IMR-90 (cell line): ENCODE data around the gene RPL27A. TPM values are rescaled to one million over a fixed set of nuclear protein-coding genes. Genes with fewer than 3 reads are reported as not detected.

ENCODE experiments used
- ATAC-seq: fragments of 200-7000 bp; cut with Tn5 transposase; 2 replicates; pipeline ENCODE4 v1.9.1; 2020; ENCODE audit warnings: low read depth, mild to moderate bottlenecking, moderate library complexity
- BruUV-seq: library from RNA; stranded (reverse); fragments of 400-500 nt; replicated peaks from 2 replicates; lab custom pipeline; 2021; lab: Mats Ljungman, UMichigan
- CTCF ChIA-PET: fragments of 300-600 bp; formaldehyde crosslinking; extraction: SDS; loops from one replicate; lab custom pipeline; 2021; ENCODE audit warnings: antibody characterized with exemption; lab: Yijun Ruan, JAX
- POLR2A ChIA-PET: fragments of 300-600 bp; sonication (Branson Sonifier 250); formaldehyde crosslinking; loops from one replicate; lab custom pipeline; 2022; ENCODE audit warnings: antibody characterized with exemption; ENCODE audit not compliant: unreplicated experiment; lab: Charles Lee
- DNase-seq: peaks from one replicate; pipeline ENCODE4 v3.0.0; 2013
- H2AFZ ChIP-seq: replicated peaks from 2 replicates; pipeline ENCODE3; 2013; ENCODE audit warnings: low read length, mild to moderate bottlenecking; ENCODE audit not compliant: poor library complexity
- H2AK5ac ChIP-seq: 2 replicates; pipeline ENCODE4 v1.6.1; 2013; ENCODE audit warnings: low read depth, low read length, inconsistent platforms
- H2AK9ac ChIP-seq: replicated peaks from 2 replicates; pipeline ENCODE3; 2013; ENCODE audit warnings: mild to moderate bottlenecking, low read depth, low read length, moderate library complexity; ENCODE audit not compliant: poor library complexity
- H2BK120ac ChIP-seq: 2 replicates; pipeline ENCODE4 v1.6.1; 2013; ENCODE audit warnings: low read depth, low read length, inconsistent platforms
- H2BK15ac ChIP-seq: 3 replicates; pipeline ENCODE4 v1.6.1; 2013; ENCODE audit warnings: low read depth, low read length, inconsistent platforms
- H2BK20ac ChIP-seq: 2 replicates; pipeline ENCODE4 v1.6.1; 2013; ENCODE audit warnings: low read depth, mild to moderate bottlenecking, inconsistent platforms, low read length, moderate library complexity
- H2BK5ac ChIP-seq: 2 replicates; pipeline ENCODE4 v1.6.1; 2013; ENCODE audit warnings: mild to moderate bottlenecking, low read depth, low read length, inconsistent platforms; ENCODE audit not compliant: poor library complexity, severe bottlenecking
- H3K14ac ChIP-seq: replicated peaks from 2 replicates; pipeline ENCODE4 v1.6.1; 2013; ENCODE audit warnings: low read depth, low read length, inconsistent platforms
- H3K18ac ChIP-seq: 2 replicates; pipeline ENCODE4 v1.6.1; 2013; ENCODE audit warnings: low read depth, low read length, control low read depth
- H3K23ac ChIP-seq: 2 replicates; pipeline ENCODE4 v1.6.1; 2013; ENCODE audit warnings: low read depth, low read length, inconsistent platforms
- H3K27ac ChIP-seq: 2 replicates; pipeline ENCODE4 v1.5.1; 2013; ENCODE audit warnings: mild to moderate bottlenecking, control low read depth, low read length; ENCODE audit not compliant: insufficient read depth
- H3K27me3 ChIP-seq: 2 replicates; pipeline ENCODE4 v1.6.1; 2013; ENCODE audit warnings: low read length; ENCODE audit not compliant: control insufficient read depth, insufficient read depth
- H3K36me3 ChIP-seq: 2 replicates; pipeline ENCODE4 v1.6.1; 2013; ENCODE audit warnings: low read length, mixed read lengths; ENCODE audit not compliant: control insufficient read depth, insufficient read depth
- H3K4ac ChIP-seq: 2 replicates; pipeline ENCODE4 v1.6.1; 2013; ENCODE audit warnings: low read depth, low read length, inconsistent platforms
- H3K4me1 ChIP-seq: 2 replicates; pipeline ENCODE4 v1.6.1; 2013; ENCODE audit warnings: low read length, mixed read lengths; ENCODE audit not compliant: control insufficient read depth, insufficient read depth
- H3K4me2 ChIP-seq: 2 replicates; pipeline ENCODE4 v1.6.1; 2013; ENCODE audit warnings: low read depth, mild to moderate bottlenecking, control low read depth, low read length, moderate library complexity
- H3K4me3 ChIP-seq: 2 replicates; pipeline ENCODE4 v1.5.1; 2013; ENCODE audit warnings: low read depth, mild to moderate bottlenecking, control low read depth, low read length, moderate library complexity; ENCODE audit not compliant: insufficient read depth
- H3K56ac ChIP-seq: 2 replicates; pipeline ENCODE4 v1.6.1; 2013; ENCODE audit warnings: low read length, inconsistent platforms; ENCODE audit not compliant: insufficient read depth; ENCODE audit errors: extremely low read depth
- H3K79me1 ChIP-seq, 2 experiments: 2 replicates each; pipeline ENCODE4 v1.6.1; 2013; ENCODE audit warnings: low read length in 2 of 2, inconsistent platforms in 1 of 2, low read depth in 1 of 2
- H3K9ac ChIP-seq: 2 replicates; pipeline ENCODE4 v1.6.1; 2013; ENCODE audit warnings: low read depth, low read length, control low read depth
- H3K9me1 ChIP-seq: 2 replicates; pipeline ENCODE4 v1.6.1; 2013; ENCODE audit warnings: low read length, inconsistent platforms; ENCODE audit not compliant: insufficient read depth
- H3K9me3 ChIP-seq: 2 replicates; pipeline ENCODE4 v1.6.1; 2013; ENCODE audit warnings: low read length; ENCODE audit not compliant: control insufficient read depth, insufficient read depth
- H4K20me1 ChIP-seq: 2 replicates; pipeline ENCODE4 v1.6.1; 2013; ENCODE audit warnings: low read length, inconsistent platforms; ENCODE audit not compliant: insufficient read depth
- H4K5ac ChIP-seq: 2 replicates; pipeline ENCODE4 v1.6.1; 2013; ENCODE audit warnings: mild to moderate bottlenecking, low read depth, low read length, control low read depth
- H4K8ac ChIP-seq, 2 experiments: 2 replicates each; pipeline ENCODE4 v1.6.1; 2013; ENCODE audit warnings: low read depth in 2 of 2, low read length in 2 of 2, control low read depth in 1 of 2, inconsistent platforms in 1 of 2
- H4K91ac ChIP-seq: 2 replicates; pipeline ENCODE4 v1.6.1; 2013; ENCODE audit warnings: low read depth, low read length, inconsistent platforms; ENCODE audit not compliant: insufficient read depth
- FOS ChIP-seq: fragments of 150-350 bp; IDR thresholded peaks from 2 replicates; pipeline ENCODE4 v1.6.1; 2016; ENCODE audit warnings: low read depth, low read length
- SMC3 ChIP-seq: fragments of 150-350 bp; IDR thresholded peaks from 2 replicates; pipeline ENCODE4 v1.6.1; 2016; ENCODE audit warnings: low read depth, mild to moderate bottlenecking, antibody characterized with exemption, low read length, moderate library complexity
- USF2 ChIP-seq: fragments of 150-350 bp; IDR thresholded peaks from 2 replicates; pipeline ENCODE4 v1.6.1; 2017; ENCODE audit warnings: mild to moderate bottlenecking, antibody characterized with exemption, low read length, low read depth
- WGBS, 2 experiments: methylation state at CpG; one replicate each; pipeline versions ENCODE4 v1.1.5 to v1.1.7; 2013; ENCODE audit warnings: missing lambda C conversion rate in 2 of 2; ENCODE audit not compliant: insufficient read length in 1 of 2; ENCODE audit errors: extremely low coverage in 2 of 2; 5-methylcytosine and 5-hydroxymethylcytosine counted together
- dilution Hi-C: fragments of 300-500 bp; cut with HindIII; formaldehyde crosslinking; loops from one replicate; pipeline ENCODE4 v1.14.3; 2018; ENCODE audit warnings: low sequenced_read_pairs; ENCODE audit not compliant: unreplicated experiment
- in situ Hi-C: fragments of 300-500 bp; cut with MboI; formaldehyde crosslinking; loops from 3 replicates; pipeline ENCODE4 v1.14.3; 2019; ENCODE audit warnings: low sequenced_read_pairs, inconsistent platforms, mixed read lengths
- intact Hi-C: fragments of 100-400 bp; cut with micrococcal nuclease; formaldehyde crosslinking; loops from 2 replicates; pipeline ENCODE4 v1.10.0; 2022
- polyA plus RNA-seq, 3 experiments: library from polyadenylated mRNA; depleted of rRNA; stranded (reverse); fragments of >200 nt; gene quantifications; 2 replicates each; pipeline ENCODE4 v1.2.3, GENCODE V29; 2012; ENCODE audit warnings: low replicate concordance in 1 of 3
- total RNA-seq: library from RNA; depleted of rRNA; stranded (reverse); fragments of >200 nt; gene quantifications from 2 replicates; pipeline ENCODE4 v1.2.3, GENCODE V29; 2012

The RPL27A gene
- total and polyA plus RNA-seq, 2 of the 4 experiments (the other 2 are of a cell fraction) = 786 to 849 TPM

- CTCF ChIA-PET = no interaction called here
- Histone ChIP-seq H3K23ac (no peak overlapping the region), H3K36me3 (peaks cover 34% of the 10 kb centered on the region), H2AK9ac (no peak overlapping the region), H2AFZ (no peak overlapping the region), H2BK120ac (no peak overlapping the region), H4K5ac (no peak overlapping the region), H3K9ac (no peak overlapping the region), H4K8ac (no peak overlapping the region), H3K27me3 (no peaks in the 10 kb centered on the region), H2BK20ac (no peak overlapping the region), H3K56ac (no peak overlapping the region), H3K4me1 (peaks cover 23% of the 10 kb centered on the region), H3K9me3 (no peaks in the 10 kb centered on the region), H3K18ac (no peak overlapping the region), H3K14ac (no peak overlapping the region), H2BK5ac (no peak overlapping the region), H4K20me1 (peaks cover 21% of the 10 kb centered on the region), H3K27ac (no peak overlapping the region), H4K91ac (no peak overlapping the region), H3K4me3 (no peak overlapping the region), H2AK5ac (no peak overlapping the region), H2BK15ac (no peak overlapping the region), H3K79me1 (peaks cover 44 to 93% of the 10 kb centered on the region in 2 experiments), H3K4ac (no peak overlapping the region), H3K9me1 (peaks cover 45% of the 10 kb centered on the region), H3K4me2 (no peak overlapping the region)
- DNase-seq = no peak
- intact Hi-C loops (no loop called here), in situ Hi-C loops (no loop called here), dilution Hi-C loops (no loop called here)
- no peak for ATAC-seq
- no TSS peak for BruUV-seq
- 94% methylated on average over 3 of the region's 8 CpGs; no CpG with 5 or more reads in 1 of the 2 experiments for WGBS, 2 experiments
- POLR2A ChIA-PET = no interaction called here
- no peak for TF ChIP-seq SMC3
- TF ChIP-seq USF2 = no peak
- no peak for TF ChIP-seq FOS
Observed at GRCh38 chr11:8735094-8735493, 52.5 kb downstream of the RPL27A start.
